MM.1S (cell line): ENCODE measurements around the gene PTPRD.

Source experiments
- DNase-seq: peaks from one replicate; pipeline ENCODE4 v3.0.0-alpha.2; 2015
- H2AFZ ChIP-seq: fragments of 300-600 bp; sonication (generic); 2 replicates; pipeline ENCODE4 v1.6.0; 2016; ENCODE audit warnings: antibody characterized with exemption, low read length
- H3F3A ChIP-seq: fragments of 300-600 bp; sonication (generic); 2 replicates; pipeline ENCODE4 v1.6.1; 2016; ENCODE audit warnings: mild to moderate bottlenecking, antibody characterized with exemption, low read length, moderate library complexity, mixed read lengths; ENCODE audit not compliant: insufficient read depth
- H3K27ac ChIP-seq: fragments of 300-600 bp; sonication (generic); 2 replicates; pipeline ENCODE4 v1.5.1; 2016; ENCODE audit warnings: mild to moderate bottlenecking, low read length
- H3K27me3 ChIP-seq: fragments of 300-600 bp; sonication (generic); replicated peaks from 2 replicates; pipeline ENCODE4 v1.6.0; 2016; ENCODE audit warnings: low read length; ENCODE audit not compliant: insufficient read depth
- H3K36me3 ChIP-seq: fragments of 300-600 bp; sonication (generic); replicated peaks from 2 replicates; pipeline ENCODE4 v1.6.1; 2016; ENCODE audit warnings: mild to moderate bottlenecking, low read length, mixed read lengths; ENCODE audit not compliant: insufficient read depth
- H3K4me1 ChIP-seq: fragments of 300-600 bp; sonication (generic); 2 replicates; pipeline ENCODE4 v1.6.1; 2016; ENCODE audit warnings: low read length, mixed read lengths
- H3K4me2 ChIP-seq: fragments of 300-600 bp; sonication (generic); 2 replicates; pipeline ENCODE4 v1.6.0; 2016; ENCODE audit warnings: low read depth, low read length
- H3K4me3 ChIP-seq: fragments of 300-600 bp; sonication (generic); 2 replicates; pipeline ENCODE4 v1.5.1; 2016; ENCODE audit warnings: low read length, mixed read lengths
- H3K79me2 ChIP-seq: fragments of 300-600 bp; sonication (generic); 2 replicates; pipeline ENCODE4 v1.6.1; 2016; ENCODE audit warnings: mixed run types, low read length, mixed read lengths
- H3K9ac ChIP-seq: fragments of 300-600 bp; sonication (generic); 2 replicates; pipeline ENCODE4 v1.6.1; 2016; ENCODE audit warnings: low read length, mixed read lengths
- H3K9me2 ChIP-seq: fragments of 300-600 bp; sonication (generic); replicated peaks from 2 replicates; pipeline ENCODE4 v1.6.1; 2016; ENCODE audit warnings: mild to moderate bottlenecking, low read length, mixed read lengths; ENCODE audit not compliant: insufficient read depth
- H3K9me3 ChIP-seq: fragments of 300-600 bp; sonication (generic); replicated peaks from 2 replicates; pipeline ENCODE4 v1.6.1; 2016; ENCODE audit warnings: mild to moderate bottlenecking, low read length, mixed read lengths; ENCODE audit not compliant: insufficient read depth
- H4K20me1 ChIP-seq: fragments of 300-600 bp; sonication (generic); 2 replicates; pipeline ENCODE4 v1.6.1; 2016; ENCODE audit warnings: mild to moderate bottlenecking, low read length, moderate library complexity, mixed read lengths; ENCODE audit not compliant: insufficient read depth
- EZH2 ChIP-seq: fragments of 300-600 bp; sonication (generic); optimal IDR thresholded peaks from 2 replicates; pipeline ENCODE3; 2017; ENCODE audit warnings: low read depth, mild to moderate bottlenecking, antibody characterized with exemption, low read length, mixed read lengths
- EZH2phosphoT487 ChIP-seq: fragments of 300-600 bp; sonication (generic); IDR thresholded peaks from 2 replicates; pipeline ENCODE4 v1.6.1; 2018; ENCODE audit warnings: antibody characterized with exemption, low read length
- TF ChIP-seq, protein P1 (sequence below): fragments of 300-600 bp; sonication (generic); IDR thresholded peaks from 2 replicates; pipeline ENCODE4 v1.5.1; 2016; ENCODE audit warnings: antibody characterized with exemption, low read length, mixed read lengths

PTPRD gene

DNA sequence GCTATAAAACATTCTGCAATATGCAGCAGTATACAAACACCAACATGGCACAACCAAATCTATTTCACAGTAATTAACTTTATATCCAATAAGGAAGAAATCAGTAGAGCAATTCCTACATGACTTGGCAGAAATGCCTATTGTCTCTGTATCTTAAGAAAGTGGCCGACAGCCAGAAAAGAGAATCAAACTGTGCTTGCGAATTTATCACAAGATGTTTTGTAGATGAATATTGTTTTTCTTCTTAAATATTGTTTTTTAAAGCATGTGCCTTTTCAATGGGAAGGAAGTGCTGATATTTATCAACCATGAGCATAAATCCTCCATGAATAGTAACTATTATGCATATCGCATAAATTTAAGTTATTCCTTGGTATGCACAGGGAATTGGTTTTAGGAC, 2311.5 kb downstream of the PTPRD start:
- Histone ChIP-seq H3K27ac (no peak overlapping the region), H3F3A (no peaks in the 10 kb centered on the region), H3K4me3 (no peak overlapping the region), H3K4me2 (no peak overlapping the region), H4K20me1 (no peaks in the 10 kb centered on the region), H2AFZ (no peak overlapping the region), H3K9me3 (no peaks in the 10 kb centered on the region), H3K79me2 (no peaks in the 10 kb centered on the region), H3K9ac (no peak overlapping the region), H3K4me1 (no peaks in the 10 kb centered on the region), H3K27me3 (no peaks in the 10 kb centered on the region), H3K9me2 (no peaks in the 10 kb centered on the region), H3K36me3 (no peaks in the 10 kb centered on the region)
- TF ChIP-seq EZH2, result no peak
- no peak for DNase-seq

GRCh38 chr9:8297047-8297446, 2315.8 kb downstream of the PTPRD start:
- H3K9me2 ChIP-seq, result no peaks in the 10 kb centered on the region

GRCh38 chr9:8292657-8293056, 2320.1 kb downstream of the PTPRD start:
- no peaks in the 10 kb centered on the region for H3K9me3 ChIP-seq
- no peaks in the 10 kb centered on the region for H4K20me1 ChIP-seq
- no peaks in the 10 kb centered on the region for H3F3A ChIP-seq
- no peak overlapping the region for H3K4me3 ChIP-seq
- no peaks in the 10 kb centered on the region for H3K9me2 ChIP-seq
- H3K27ac ChIP-seq, result no peak overlapping the region
- H3K4me1 ChIP-seq, result no peaks in the 10 kb centered on the region
- TF ChIP-seq EZH2 (no peak), EZH2phosphoT487 (no peak)
- TF ChIP-seq, protein P1, sequence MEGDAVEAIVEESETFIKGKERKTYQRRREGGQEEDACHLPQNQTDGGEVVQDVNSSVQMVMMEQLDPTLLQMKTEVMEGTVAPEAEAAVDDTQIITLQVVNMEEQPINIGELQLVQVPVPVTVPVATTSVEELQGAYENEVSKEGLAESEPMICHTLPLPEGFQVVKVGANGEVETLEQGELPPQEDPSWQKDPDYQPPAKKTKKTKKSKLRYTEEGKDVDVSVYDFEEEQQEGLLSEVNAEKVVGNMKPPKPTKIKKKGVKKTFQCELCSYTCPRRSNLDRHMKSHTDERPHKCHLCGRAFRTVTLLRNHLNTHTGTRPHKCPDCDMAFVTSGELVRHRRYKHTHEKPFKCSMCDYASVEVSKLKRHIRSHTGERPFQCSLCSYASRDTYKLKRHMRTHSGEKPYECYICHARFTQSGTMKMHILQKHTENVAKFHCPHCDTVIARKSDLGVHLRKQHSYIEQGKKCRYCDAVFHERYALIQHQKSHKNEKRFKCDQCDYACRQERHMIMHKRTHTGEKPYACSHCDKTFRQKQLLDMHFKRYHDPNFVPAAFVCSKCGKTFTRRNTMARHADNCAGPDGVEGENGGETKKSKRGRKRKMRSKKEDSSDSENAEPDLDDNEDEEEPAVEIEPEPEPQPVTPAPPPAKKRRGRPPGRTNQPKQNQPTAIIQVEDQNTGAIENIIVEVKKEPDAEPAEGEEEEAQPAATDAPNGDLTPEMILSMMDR, result no peak
- no peak for DNase-seq
- H3K36me3 ChIP-seq, result no peaks in the 10 kb centered on the region
- no peaks in the 10 kb centered on the region for H3K79me2 ChIP-seq
- no peaks in the 10 kb centered on the region for H3K27me3 ChIP-seq
- H2AFZ ChIP-seq, result no peak overlapping the region
- no peak overlapping the region for H3K4me2 ChIP-seq
- no peak overlapping the region for H3K9ac ChIP-seq

More at GRCh38 chr9:8297047-8297446, 2315.8 kb downstream of the PTPRD start:
- Histone ChIP-seq H3K79me2 (no peaks in the 10 kb centered on the region), H3K9ac (no peak overlapping the region), H3K36me3 (no peaks in the 10 kb centered on the region), H3F3A (no peaks in the 10 kb centered on the region), H4K20me1 (no peaks in the 10 kb centered on the region), H3K4me2 (no peak overlapping the region), H3K27ac (no peak overlapping the region), H3K4me1 (no peaks in the 10 kb centered on the region), H2AFZ (no peak overlapping the region), H3K9me3 (no peaks in the 10 kb centered on the region), H3K4me3 (no peak overlapping the region), H3K27me3 (no peaks in the 10 kb centered on the region)
- no peak for DNase-seq
- TF ChIP-seq, protein P1, result no peak

DNA sequence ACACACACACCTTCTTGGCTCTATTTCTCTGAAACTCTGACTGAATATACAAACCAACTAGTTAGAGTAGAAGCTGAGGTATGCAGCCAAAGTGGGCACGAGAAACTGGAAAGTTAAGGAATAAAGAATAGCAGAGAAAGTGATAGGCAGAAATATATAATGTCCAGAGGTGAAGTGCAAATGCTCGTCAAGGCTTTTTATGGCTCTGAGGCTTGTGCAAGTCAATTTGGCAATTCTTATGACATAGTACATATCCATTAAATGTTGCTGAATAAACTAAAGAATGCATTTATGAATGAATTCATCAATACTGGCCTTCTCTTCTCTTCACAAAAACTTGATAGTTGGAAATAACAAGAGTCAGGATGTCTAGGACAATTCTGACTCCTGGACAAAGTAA, 2323.1 kb downstream of the PTPRD start:
- DNase-seq, result no peak
- H3K79me2 ChIP-seq, result no peaks in the 10 kb centered on the region
- H3K27ac ChIP-seq, result no peak overlapping the region
- no peak overlapping the region for H3K4me2 ChIP-seq
- no peak overlapping the region for H3K4me3 ChIP-seq
- H3K9me3 ChIP-seq, result no peaks in the 10 kb centered on the region
- H3K9ac ChIP-seq, result no peak overlapping the region
- no peaks in the 10 kb centered on the region for H4K20me1 ChIP-seq
- H3F3A ChIP-seq, result no peaks in the 10 kb centered on the region
- no peaks in the 10 kb centered on the region for H3K36me3 ChIP-seq
- H2AFZ ChIP-seq, result no peak overlapping the region
- no peaks in the 10 kb centered on the region for H3K4me1 ChIP-seq
- no peaks in the 10 kb centered on the region for H3K27me3 ChIP-seq
- TF ChIP-seq EZH2, result no peak
- TF ChIP-seq, protein P1, result no peak
- TF ChIP-seq EZH2phosphoT487, result no peak
- H3K9me2 ChIP-seq, result no peaks in the 10 kb centered on the region
